Measurements from ENCODE around the gene OSGEP.

OSGEP gene

GRCh38 chr14:20435582-20436362 lies 18.8 kb downstream of the OSGEP start, which contains the start of gene KLHL33:
Gene KLHL33, minus strand, starts transcription at chr14:20436166. Its CDS starts 355 bp downstream, at chr14:20435811.
- no peak for DNase-seq
- intact Hi-C loops (cut with DNase I), result no loop called here

DNA sequence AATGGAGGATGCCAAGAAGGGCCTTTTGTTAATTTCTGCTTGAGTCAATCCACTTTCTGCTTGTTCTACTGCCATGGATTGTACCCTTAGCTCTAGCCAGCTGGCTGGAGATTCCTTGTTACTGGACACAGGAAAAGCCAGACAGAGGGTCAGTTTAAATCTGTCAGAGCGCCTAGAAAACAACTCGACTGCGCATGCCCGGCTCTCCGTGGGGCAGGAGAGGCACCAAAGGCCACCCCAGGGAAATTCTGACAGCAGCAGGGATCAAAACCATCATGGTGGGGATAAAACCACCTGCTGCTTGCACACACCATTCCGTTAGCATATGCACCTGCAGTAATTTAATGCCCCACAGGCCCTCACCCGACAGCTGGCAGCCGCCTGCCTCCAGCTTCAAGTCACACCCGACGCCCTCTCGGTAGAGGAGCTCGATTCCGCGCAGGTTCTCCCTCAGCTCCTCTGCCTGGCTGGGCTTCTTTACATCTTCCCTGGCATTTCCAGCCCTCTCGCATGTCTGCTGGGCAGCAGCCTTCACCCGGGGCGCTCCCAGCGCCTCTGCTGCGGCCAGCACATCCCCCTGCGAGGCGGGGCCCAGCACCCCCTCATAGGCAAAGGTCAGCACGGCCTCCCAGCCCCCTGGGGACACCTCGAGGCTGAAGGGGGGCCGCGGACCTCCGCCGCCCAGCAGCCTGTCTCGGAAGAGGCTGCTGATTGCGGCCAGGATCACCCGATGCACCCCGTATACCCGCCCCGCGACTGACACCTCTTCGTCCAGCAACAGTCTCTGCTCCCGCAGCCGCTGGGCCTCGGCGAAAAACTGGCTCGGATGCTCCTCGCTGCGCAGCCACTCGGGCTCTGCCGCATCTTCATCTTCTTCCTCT lies 19.7 kb downstream of the OSGEP start:
- intact Hi-C loops (cut with DNase I), result no loop called here
- DNase-seq, result peak in 9 of 10 donors; percentile 46 to 94 (median 65)

DNA sequence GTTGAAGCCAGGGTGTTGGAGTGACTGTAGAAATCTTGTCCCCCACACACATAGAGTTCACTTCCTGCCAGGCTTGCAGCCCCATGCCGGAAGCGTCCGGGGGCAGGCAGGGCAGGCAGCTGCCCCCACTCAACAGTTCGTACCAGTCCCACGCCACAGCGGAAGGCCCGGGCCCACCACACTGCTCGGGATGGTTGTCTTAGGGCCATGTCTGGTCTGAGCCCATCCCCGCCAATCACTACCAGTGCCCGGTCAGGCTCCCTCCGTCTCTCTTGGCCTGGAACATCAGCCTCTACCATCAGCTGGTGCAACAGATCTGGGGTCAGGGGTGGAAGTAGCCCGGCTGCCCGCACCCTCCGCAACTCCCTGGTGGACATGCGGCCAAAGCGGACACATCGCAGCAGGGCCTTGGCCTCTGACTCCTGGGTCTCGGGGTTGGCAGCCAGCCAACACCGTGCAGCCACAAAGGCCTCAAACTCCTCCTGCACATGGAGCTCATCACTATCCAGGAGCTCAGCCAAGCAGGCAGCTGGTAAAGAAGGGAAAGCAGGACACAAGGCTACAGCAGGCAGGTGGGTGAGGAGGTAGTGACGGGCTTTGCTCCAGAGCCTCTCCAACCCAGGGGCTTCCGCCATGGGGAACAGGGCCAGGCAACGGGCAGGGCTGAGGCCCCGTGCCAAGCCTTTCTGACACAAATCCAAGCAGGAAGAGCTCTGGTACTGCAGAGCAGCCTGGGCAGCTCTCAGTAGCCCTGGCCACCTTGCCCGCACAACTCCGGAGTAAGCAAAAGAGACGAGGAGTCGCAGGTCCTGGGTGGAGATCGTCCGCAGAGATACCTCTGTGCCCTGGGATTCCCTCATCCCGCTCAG lies 24.6 kb downstream of the OSGEP start:
- intact Hi-C loops (cut with DNase I), result no loop called here
- DNase-seq, result peak in 8 of 10 donors; percentile 25 to 87 (median 46)

DNA sequence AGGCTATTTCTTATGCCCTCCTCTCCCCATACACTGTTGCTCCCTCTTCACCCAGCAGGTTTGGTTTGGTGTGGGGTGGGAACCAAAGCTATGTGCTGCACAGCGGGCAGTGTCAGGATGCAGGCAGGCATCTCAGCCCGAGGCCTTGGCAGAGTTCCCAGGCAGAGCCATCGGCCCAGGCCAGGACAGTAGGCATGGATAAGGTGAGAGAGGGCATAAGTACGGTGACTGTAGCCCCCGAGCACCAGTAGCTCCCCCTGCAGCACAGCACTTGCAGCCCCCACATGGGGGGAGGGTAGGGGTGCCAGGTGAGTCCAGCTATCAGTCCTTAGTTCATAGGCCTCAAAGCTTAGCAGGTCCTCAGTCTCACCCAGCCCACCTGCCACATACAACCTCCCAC lies 25.8 kb downstream of the OSGEP start:
- intact Hi-C loops (cut with DNase I), result no loop called here
- no peak for DNase-seq

DNA sequence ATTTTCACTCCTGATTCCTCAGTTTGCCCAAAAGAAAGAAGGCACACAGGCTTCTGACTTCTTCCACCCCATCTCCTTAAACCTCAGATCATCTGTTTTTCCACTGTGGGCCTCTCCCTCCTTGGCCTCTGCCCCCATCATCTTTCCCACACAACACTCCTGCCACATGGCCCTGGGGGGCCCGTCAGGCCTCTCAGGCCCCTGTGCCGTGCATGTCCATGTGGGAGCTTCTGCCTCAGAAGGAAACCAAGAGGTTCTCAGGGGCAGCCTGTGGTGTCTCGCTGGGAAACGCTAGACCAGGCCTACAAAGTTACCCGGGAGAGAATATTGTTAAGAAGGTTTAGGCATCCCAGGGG lies 26.6 kb downstream of the OSGEP start:
- intact Hi-C loops (cut with DNase I), result no loop called here
- DNase-seq, result no peak

DNA sequence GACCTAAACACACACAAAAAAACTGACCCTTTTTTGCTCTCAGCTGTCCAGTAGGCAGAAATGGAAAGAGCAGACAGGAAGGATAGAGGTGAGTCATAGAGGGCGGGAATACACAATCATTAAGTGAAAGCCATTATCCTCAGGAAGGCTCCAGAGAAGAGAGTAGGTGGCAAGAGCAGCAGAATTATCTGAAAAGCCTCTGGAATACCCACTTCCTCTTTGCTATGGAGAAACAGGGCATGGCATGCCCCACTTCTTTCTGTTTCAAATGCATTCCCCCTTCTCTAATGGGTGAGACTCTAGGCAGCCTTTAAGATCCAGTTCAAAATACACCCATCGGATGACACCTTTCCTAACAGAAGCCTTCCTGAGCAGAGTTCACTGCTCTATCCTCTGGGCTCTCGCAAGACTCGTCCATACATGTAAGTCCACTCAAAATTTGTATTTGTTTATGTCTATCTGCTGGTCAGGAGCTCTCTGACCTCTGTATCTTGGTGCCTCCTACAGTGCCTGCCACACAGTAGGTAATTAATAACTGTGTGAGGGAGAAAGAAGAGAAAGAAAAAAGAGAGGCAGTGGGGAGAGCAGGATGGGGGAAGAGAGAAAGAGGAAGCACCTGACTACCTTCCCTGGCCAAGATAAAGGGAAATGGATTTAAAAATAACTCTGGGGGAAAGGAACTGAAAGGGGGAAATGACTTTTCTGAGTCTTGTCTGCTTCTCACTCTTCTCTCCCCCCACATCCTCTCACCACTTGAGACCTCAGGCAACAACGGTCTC lies 27.2 kb downstream of the OSGEP start:
- no peak for DNase-seq
- intact Hi-C loops (cut with DNase I), result no loop called here

DNA sequence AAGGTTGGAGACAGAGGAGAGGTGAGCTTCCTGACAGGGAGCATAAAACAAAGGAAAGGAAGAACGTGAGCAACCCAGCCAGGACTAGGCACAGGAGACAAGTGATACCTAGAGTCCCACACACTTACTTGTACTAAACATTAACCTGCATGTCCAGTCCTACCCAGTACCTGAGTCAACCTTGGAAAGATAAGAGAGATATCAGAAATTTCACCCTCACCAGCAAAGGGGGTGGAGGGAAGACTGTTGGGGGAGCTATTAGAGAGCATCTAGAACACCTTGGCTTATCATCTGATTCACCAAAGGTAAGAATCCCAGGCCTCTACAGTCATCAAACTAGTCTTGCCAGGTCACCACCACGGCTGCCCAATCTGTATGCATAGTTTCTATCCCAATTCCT lies 29.8 kb downstream of the OSGEP start:
- DNase-seq, result no peak
- intact Hi-C loops (cut with DNase I), result no loop called here

DNA sequence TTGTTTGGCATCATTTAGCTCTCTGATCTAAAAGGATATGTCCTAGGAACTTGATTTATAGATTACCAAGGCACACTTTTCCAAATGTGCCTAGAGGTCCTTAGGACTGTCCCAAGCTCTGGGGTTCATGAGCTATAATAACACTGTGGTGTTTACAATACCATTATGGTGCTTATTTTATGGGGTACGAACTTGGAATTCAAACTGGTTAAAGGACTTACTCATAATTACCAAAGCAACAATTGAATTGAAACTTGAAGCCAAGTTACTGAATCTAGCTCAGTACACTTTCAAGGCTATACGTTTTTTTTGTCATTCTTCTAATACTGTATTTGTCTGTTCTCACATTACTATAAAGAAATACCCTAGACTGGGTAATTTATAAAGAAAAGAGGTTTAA lies 31.7 kb downstream of the OSGEP start:
- intact Hi-C loops (cut with DNase I), result no loop called here

GRCh38 chr14:20421267-20421666 lies 33.3 kb downstream of the OSGEP start:
- intact Hi-C loops (cut with DNase I), result no loop called here

More for the DNA sequence above, 31.7 kb downstream of the OSGEP start:
- no peak for DNase-seq

GRCh38 chr14:20419419-20419818 lies 35.2 kb downstream of the OSGEP start:
- intact Hi-C loops (cut with DNase I), result no loop called here
- no peak for DNase-seq

More at GRCh38 chr14:20421267-20421666, 33.3 kb downstream of the OSGEP start:
- DNase-seq, result no peak

DNA sequence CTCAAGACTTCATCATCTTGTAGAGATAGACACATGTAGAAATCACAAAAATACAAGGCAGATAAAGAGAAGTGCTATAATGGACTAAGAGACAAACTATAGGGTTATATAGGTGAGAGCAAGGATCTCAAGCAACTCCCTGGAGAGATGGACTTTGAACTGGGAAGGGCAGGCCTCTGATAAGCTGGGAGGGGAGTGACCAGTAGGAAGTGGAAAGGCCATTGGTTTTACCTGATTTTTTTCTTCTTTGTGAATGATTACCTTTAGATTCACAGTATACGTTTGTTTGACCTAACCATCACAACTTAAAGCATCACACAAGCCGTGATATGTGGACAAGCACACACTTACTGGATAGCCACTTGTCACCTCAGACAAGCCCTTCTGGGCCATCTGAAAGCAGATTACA lies 36.1 kb downstream of the OSGEP start:
- no peak for DNase-seq
- intact Hi-C loops (cut with DNase I), result no loop called here

DNA sequence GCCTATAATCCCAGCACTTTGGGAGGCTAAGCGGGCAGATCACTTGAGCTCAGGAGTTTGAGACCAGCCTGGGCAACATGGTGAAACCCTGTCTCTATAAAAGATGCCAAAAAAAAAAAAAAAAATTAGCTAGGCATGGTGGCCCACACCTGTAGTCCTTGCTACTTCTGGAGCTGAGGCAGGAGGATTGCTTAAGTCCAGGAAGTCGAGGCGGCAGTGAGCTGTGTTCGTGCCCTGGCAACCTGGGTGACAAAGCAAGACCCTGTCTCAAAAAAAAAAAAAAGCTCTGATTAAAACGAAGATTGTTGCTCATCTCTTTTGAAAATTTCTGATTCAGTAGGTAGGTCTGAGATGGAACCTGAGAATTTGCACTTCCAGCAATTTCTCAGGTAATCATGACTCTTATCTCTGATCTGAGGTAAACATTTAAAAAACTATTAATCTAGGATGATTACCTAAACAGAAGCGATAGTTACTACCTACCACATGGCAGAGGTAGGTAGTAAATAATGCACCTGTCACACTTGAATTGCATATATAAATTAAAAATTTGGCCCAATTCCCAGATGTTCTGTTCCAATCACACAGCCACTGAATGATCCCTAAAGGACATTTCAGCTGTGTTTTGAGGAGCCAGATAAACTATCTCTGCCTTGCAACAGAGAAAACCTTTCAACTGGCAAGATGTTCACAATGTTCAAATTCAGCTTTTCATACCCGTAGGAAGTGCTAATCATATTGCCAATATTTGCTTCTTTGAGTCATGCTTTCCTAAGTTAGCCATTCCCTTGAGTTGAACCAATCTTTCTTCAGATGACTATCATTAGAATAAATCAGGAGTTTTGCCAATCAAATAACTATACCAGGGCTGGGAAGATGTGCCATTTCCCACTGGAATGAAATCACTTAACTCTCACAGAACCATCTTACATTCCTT lies 37.1 kb downstream of the OSGEP start:
- no peak for DNase-seq
- intact Hi-C loops (cut with DNase I), result no loop called here

GRCh38 chr14:20416223-20416622 lies 38.4 kb downstream of the OSGEP start:
- intact Hi-C loops (cut with DNase I), result no loop called here
- DNase-seq, result no peak

DNA sequence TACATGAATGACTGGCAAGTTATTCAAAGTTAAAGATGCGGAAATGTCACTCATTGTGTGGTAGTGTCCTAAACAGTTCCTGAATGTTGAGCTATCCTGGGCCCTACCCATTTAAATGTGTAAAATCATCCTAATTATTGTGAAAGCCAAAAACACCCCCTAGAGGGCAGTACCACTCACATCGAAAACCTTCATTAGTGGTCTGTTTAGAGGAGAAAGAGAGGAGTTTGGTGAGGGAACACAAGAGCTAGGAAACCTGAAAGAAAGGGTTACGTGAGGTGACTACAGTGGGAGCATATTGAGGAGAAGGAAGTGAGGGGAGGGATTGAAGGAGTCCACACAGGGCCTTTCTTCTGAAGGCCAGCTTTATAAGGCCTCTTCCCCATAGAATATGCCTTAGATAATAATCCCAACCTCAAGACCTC lies 38.8 kb downstream of the OSGEP start:
- intact Hi-C loops (cut with DNase I), result no loop called here
- no peak for DNase-seq

DNA sequence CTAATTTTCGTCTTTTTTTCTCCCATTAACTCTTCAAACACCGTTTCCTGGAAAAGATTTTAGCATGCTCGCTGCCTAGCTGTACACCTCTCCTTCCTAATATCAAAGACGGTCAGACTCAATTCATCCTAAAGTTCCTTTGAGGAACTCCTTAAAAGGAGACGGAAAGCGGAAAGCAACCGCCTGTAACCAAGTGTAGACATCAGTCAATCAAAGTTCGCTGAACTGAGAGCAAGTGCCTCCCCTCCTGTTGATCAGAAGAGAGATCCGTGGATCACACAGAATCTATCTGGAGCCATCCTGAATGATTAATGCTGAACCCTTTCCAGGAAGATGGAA lies 40.9 kb downstream of the OSGEP start:
- no peak for DNase-seq
- intact Hi-C loops (cut with DNase I), result loop anchor here (2.0 to 5.0 kb wide), 3 partner anchors 41 to 195 kb away; partner anchors contain the start of genes APEX1, OSGEP and PARP2

GRCh38 chr14:20412876-20413743 lies 41.5 kb downstream of the OSGEP start, which contains the start of gene TEP1:
Gene TEP1, minus strand, starts transcription at chr14:20413501. Its CDS starts 5,062 bp downstream, at chr14:20408439.
- intact Hi-C loops (cut with DNase I), result loop anchor here (2.0 to 5.0 kb wide), 3 partner anchors 42 to 196 kb away; partner anchors contain the start of genes APEX1, OSGEP and PARP2
- DNase-seq, result peak; percentile 63 to 96 (median 80)

- no peak for DNase-seq
- intact Hi-C loops (cut with DNase I), result loop anchor here (2.0 to 5.0 kb wide), 3 partner anchors 42 to 196 kb away; partner anchors contain the start of genes APEX1, OSGEP and PARP2
These were observed 42.2 kb downstream of the OSGEP start for GRCh38 chr14:20412411-20412810.

Data from posterior cingulate gyrus (tissue), 11 donors.